ENCODE results near the gene ADAM10. TPM values are rescaled to one million over a fixed set of nuclear protein-coding genes. Genes with fewer than 3 reads are reported as not detected.

ADAM10 gene
- total RNA-seq, 1 experiment from 2014 or later, result 159 TPM

GRCh38 chr15:58684751-58685150, 64.8 kb downstream of the ADAM10 start:
- Histone ChIP-seq H3K18ac (ENCODE audit: insufficient read length, low read depth, low read length) (no peak overlapping the region), H4K8ac (replicated peaks; ENCODE audit: insufficient read length, low read depth, low read length) (no peak overlapping the region), H3K23me2 (ENCODE audit: insufficient read length, low read depth, low read length, poor library complexity, severe bottlenecking) (no peaks in the 10 kb centered on the region), H3K14ac (ENCODE audit: insufficient read depth, low read length) (no peak overlapping the region), H2BK15ac (ENCODE audit: low read depth, low read length) (no peak overlapping the region), H3K4me2 (ENCODE audit: insufficient read depth, insufficient read length, low read length) (no peak overlapping the region), H3K4ac (ENCODE audit: low read depth, low read length) (no peak overlapping the region), H2BK5ac (ENCODE audit: insufficient read length, low read length) (no peak overlapping the region), H3T11ph (ENCODE audit: low read length) (no peak overlapping the region), H3K9ac (ENCODE audit: extremely low read depth, insufficient read length, low read length) (no peak overlapping the region), H2BK20ac (ENCODE audit: low read depth, low read length, poor library complexity, severe bottlenecking) (no peak overlapping the region), H2AFZ (ENCODE audit: low read length) (no peak overlapping the region), H3K79me1 (ENCODE audit: insufficient read depth, low read depth, low read length, poor library complexity, severe bottlenecking) (peaks cover 3% of the 10 kb centered on the region), H3K56ac (ENCODE audit: insufficient read length, low read depth, low read length) (no peak overlapping the region), H3K79me2 (ENCODE audit: insufficient read depth, low read length) (peaks cover 3% of the 10 kb centered on the region; the same call in 1 of the 2 replicates), H4K20me1 (ENCODE audit: control insufficient read depth, insufficient read depth, insufficient read length) (no peaks in the 10 kb centered on the region), H2AK5ac (ENCODE audit: insufficient read length, low read length) (no peak overlapping the region), H2BK12ac (ENCODE audit: insufficient read length, low read depth, low read length) (no peak overlapping the region), H3K23ac (ENCODE audit: insufficient read length, low read depth, low read length) (no peak overlapping the region), H3K4me1 (ENCODE audit: insufficient read depth, low read length) (no peaks in the 10 kb centered on the region; the same call in 1 of the 2 replicates), H3K27ac (ENCODE audit: insufficient read length, low read depth, low read length) (no peak overlapping the region), H4K91ac (ENCODE audit: insufficient read length, low read depth, low read length) (no peak overlapping the region), H2BK120ac (ENCODE audit: low read depth, low read length, poor library complexity, severe bottlenecking) (no peak overlapping the region), H3K27me3 (ENCODE audit: insufficient read depth, low read length) (no peaks in the 10 kb centered on the region), H4K5ac (ENCODE audit: insufficient read length, low read depth, low read length) (no peak overlapping the region), H3K9me3 (ENCODE audit: control insufficient read depth, low read depth, low read length) (no peaks in the 10 kb centered on the region)
- no peak for DNase-seq
- Mint-ChIP-seq H3K4me3 (no peak overlapping the region), H3K27me3 (ENCODE audit: low read depth) (no peaks in the 10 kb centered on the region), H3K9me3 (no peaks in the 10 kb centered on the region), H3K36me3 (ENCODE audit: insufficient read depth in 1 of 3, low read depth in 3 of 3) (peaks cover 0 to 10% (median 0%) of the 10 kb centered on the region in 3 experiments; a peak in 2 of 7 replicates), H3K4me1 (peaks cover 20 to 23% of the 10 kb centered on the region in 2 experiments), H3K27ac (peak overlapping the region; percentile 30 to 81 (median 62); a peak in 5 of 7 replicates)
- no CpG with 5 or more reads among the region's 4 CpGs for WGBS (ENCODE audit: extremely low coverage, insufficient read length, low lambda C conversion rate)
- TF ChIP-seq CTCF (conservative IDR thresholded peaks at IDR 0.05), result no peak

Data from H9 (cell line).